ENCODE results near the gene POFUT1.

- TF ChIP-seq CTCF (conservative IDR thresholded peaks at IDR 0.05; ENCODE audit: low read depth in 2 of 2) (no peak), POLR2AphosphoS5 (IDR thresholded peaks at IDR 0.05; ENCODE audit: low read depth) (no peak), EZH2phosphoT487 (IDR thresholded peaks at IDR 0.05; ENCODE audit: unreplicated experiment) (no peak), EZH2 (IDR thresholded peaks at IDR 0.05; ENCODE audit: low read depth, unreplicated experiment) (no peak), CREB1 (CRISPR knock-in tag; IDR thresholded peaks at IDR 0.05; ENCODE audit: low read depth) (no peak), REST (IDR thresholded peaks at IDR 0.05; ENCODE audit: unreplicated experiment) (no peak), JUNB (IDR thresholded peaks at IDR 0.05; ENCODE audit: unreplicated experiment) (no peak), ZNF462 (CRISPR knock-in tag; IDR thresholded peaks at IDR 0.05) (no peak), ZNF331 (CRISPR knock-in tag; IDR thresholded peaks at IDR 0.05; ENCODE audit: low read depth) (no peak)
These were observed 74.0 kb downstream of the POFUT1 start for GRCh38 chr20:32281711-32282110.

Measured in GM23338 (cell line).